HG03139 (cell line): ENCODE measurements around the gene ENDOG.
"Not testable (repeated sequence)": the region's sequence is repeated elsewhere in the genome, so short reads cannot be mapped to it uniquely, and the experiment has no call there.

Experiments used
- ATAC-seq: cut with Tn5 transposase; IDR thresholded peaks from one replicate; pipeline ENCODE4 v1.9.1; 2021; ENCODE audit not compliant: unreplicated experiment

ENDOG gene

DNA sequence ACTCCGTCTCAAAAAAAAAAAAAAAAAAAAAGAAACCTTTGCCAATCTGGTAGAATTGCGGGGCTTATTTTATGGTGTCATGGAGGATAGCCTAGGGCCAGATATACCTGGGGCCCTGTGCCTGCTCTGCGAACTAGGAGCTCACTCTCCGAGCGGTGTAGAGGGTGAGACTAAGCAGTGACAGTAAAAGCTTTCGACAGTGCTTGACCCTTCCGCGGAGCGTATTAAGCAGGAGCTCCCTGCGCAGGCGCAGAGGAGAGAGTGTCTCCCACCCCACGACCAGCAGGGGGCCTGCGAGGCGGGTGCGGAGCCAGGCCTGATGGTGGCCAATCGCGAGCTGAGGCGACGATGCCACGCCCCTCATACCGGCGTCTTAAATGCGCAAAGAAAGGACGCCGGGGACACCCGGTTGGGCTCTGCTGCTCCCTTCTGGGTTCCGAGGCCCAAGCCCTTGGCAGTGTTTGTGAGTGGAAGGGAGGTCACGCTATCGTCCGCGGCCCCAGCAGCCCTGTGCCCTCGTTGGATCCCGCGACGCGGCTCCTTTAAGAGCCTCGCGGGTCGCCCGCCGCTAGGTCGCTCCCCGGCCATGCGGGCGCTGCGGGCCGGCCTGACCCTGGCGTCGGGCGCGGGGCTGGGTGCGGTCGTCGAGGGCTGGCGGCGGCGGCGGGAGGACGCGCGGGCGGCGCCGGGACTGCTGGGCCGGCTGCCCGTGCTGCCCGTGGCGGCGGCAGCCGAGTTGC lies at the start of gene ENDOG:
TSS of gene ENDOG (plus strand) at position 402 of the 740 bp plus-strand sequence. CDS start at position 587, 185 bp downstream.
- ATAC-seq = peak; percentile 85

DNA sequence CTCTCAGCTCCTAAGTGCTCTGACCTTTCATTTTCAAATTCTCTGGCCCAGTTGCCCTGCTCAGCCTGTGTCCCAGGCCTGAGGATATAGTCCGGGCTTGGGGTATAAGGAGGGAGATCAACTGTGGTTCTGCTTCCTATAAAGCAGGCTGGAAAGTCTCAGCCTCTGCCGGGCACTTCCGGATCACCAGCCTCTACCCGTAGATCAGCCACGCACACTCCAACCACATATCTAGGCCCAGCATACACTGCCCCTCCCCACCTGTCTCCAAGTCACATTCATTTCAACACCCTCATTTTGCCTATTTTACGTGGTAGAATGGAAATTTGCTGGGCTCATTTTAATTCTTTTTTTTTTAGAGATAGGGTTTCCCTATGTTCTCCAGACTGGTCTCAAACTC lies 49.7 kb upstream of the ENDOG start:
- ATAC-seq = no peak

DNA sequence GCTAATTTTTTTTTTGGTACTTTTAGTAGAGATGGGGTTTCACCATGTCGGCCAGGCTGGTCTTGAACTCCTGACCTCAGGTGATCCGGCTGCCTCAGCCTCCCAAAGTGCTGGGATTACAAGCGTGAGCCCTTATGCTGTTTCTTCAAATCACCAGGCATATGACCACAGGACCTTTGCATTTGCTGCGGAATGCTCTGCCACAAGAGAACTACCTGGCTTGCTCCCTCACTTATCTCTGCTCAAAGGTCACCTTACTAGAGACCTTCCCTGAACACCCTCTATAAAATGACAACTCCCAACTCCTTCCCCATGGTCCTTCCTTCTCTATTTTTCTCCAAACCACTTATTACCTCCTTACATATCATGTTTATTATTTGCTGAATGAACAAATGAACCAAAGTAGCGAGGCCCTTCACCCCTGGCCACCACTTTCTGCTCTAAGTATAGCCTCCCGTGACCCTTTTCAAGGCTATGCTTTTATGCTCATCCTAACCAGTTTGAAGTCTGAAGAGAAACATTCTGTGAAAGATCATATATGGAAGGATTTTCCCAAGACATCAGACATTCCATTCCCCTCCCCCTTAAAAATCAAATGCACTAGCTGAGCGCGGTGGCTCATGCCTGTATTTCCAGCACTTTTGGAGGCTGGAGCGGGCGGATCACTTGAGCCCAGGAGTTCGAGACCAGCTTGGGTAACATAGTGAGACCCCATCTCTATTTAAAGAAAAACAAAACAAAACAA lies 47.8 kb upstream of the ENDOG start:
- no peak for ATAC-seq

DNA sequence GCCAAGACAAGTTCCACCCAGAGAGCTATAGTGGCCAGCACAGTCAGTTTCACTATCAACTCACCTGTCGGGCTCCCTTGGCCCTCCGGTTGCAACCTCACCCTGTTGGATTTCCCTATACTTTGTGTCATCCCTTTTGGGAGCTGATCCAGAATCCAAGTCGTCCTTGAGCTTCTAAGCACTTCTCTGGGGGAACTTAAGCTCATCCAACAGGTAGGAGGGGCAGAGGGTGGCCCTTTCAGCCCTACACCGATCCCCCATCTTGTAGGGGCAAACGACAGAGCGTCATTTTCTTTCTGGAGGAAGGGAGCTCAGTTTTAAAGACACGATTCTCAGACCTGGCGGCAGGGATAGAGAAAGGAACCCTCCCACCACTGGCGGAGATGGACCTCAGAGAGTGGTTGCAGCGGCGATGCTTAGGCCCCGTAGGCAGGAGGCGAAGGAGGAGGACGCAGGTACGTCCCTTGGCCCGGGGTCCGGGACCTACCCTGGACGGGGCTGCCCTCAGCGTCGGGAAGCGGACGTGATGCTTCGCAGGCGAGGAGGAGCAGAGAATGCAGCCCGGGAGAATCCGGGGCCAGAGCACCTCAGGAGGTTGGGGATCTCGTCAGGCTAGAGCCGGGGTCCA lies 47.1 kb upstream of the ENDOG start:
- no peak for ATAC-seq

DNA sequence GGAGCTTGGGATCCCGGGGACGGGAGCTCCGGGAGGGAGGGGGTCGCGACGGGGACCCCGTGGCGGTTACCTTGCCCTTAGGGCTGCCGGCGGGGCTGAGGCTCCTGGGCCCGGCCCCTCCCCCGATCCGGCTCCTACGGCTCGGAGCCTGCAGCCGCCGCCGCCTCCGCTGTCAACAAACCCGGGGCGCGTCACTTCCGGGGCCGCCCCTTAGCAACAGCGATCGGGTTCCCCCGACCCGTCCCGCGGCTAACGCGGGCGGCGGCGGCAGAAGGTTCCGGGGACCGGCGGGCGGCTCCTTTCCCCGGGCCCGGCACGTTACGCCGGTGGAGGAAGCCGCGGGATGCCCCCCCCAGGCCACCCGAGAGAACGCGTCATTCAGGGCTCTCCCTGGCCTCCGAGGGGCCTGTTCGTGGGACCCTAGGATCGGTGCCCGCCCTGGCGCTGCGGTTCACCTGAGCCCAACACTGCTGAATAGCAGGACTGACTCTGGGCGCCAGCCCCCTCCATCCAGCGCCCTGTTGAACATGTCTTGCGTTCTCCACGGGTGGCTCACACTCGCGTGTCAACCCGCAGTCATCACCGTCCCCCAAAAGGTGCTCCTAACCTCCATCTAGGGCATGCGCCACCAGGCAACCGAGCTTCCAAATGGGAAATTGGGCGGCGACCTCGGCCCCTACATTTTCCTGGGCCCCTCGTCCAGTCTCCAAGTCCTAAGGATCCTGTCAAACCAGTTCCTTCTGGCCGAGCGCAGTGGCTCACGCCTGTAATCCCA lies 46.4 kb upstream of the ENDOG start, which contains the start of gene ZER1:
TSS of gene ZER1 (minus strand) at position 183 of the 775 bp plus-strand sequence. CDS start 16,362 bp downstream, outside the sequence.
- peak; percentile 86 for ATAC-seq

DNA sequence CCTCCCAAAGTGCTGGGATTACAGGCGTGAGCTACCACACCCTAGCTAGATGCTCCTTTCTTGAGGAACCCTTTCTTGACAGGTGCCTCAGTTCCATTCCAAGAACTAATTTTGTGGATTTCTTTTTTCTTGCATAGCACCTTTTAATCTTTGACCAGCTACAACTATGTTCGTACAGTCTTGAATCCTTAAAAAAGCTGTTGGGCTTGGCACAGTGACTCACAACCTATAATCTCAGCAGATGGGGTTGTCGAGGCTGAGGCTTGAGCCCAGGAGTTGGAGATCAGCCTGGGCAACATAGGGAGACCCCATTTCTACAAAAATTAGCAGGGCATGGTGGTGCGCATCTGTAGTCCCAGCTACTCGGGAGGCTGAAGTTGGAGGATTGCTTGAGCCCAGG lies 45.3 kb upstream of the ENDOG start:
- no peak for ATAC-seq

DNA sequence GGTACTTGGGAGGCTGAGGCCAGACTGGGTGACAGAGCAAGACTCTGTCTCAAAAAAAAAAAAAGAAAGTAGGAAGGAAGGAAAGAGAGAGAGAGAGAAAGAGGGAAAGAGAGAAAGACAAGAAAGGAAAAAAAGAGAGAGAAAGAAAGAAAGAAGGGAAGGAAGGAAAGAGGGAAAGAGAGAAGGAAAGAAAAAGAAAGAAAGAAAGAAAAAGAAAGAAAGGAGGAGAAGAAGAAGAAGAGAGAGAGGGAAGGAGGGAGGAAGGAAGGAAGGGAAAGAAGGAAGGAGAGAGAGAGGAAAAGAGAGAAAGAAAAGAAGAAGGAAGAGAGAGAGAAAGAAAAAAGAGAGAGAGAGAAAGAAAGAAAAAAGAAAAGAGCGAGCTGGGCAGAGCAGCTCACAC lies 43.5 kb upstream of the ENDOG start:
- ATAC-seq = no peak

DNA sequence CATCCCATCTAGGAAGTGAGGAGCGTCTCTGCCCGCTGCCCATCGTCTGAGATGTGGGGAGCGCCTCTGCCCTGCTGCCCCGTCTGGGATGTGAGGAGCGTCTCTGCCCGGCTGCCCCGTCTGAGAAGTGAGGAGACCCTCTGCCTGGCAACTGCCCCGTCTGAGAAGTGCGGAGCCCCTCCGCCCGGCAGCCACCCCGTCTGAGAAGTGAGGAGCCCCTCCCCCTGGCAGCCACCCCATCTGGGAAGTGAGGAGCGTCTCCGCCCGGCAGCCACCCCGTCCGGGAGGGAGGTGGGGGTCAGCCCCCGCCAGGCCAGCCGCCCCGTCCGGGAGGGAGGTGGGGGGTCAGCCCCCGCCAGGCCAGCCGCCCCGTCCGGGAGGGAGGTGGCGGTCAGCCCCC lies 38.2 kb upstream of the ENDOG start:
- ATAC-seq = not testable (repeated sequence)

DNA sequence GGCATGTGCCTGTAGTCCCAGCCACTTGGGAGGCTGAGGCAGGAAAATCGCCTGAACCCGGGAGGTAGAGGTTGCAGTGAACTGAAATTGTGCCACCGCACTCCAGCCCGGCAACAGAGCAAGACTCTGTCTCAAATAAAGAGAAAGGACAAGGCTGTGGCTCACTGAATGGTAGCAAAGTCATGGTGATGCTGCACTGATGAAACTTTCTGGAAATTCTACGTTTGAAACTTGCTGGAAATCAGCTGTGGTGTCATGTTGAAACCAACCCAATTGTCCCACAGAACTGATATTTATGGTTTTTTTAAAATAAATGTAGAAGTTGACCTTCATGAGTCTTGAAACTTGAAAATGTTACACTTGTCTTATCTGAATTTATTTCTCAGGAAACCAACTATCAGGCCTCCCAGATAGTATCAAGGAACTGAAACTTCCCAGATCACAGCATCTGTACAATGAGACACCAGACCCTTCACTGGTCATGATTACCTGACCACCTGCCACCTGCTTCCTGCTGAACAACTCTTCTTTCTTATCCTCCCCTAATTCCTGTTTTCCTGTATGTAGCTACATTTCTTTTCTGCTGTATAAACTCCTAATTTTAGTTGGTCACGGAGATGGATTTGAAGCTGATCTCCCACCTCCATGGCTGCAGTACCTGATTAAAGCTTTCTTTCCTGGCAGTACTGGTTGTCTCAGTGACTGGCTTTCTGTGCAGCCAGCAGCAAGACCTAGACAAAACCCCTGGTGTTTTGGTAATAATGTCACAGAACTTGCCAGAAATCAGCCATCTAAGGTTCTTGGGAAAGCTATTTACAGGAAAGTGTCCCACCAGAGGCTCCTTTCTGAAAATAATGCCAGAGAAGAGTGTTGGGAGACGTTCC lies 36.9 kb upstream of the ENDOG start:
- no peak for ATAC-seq

DNA sequence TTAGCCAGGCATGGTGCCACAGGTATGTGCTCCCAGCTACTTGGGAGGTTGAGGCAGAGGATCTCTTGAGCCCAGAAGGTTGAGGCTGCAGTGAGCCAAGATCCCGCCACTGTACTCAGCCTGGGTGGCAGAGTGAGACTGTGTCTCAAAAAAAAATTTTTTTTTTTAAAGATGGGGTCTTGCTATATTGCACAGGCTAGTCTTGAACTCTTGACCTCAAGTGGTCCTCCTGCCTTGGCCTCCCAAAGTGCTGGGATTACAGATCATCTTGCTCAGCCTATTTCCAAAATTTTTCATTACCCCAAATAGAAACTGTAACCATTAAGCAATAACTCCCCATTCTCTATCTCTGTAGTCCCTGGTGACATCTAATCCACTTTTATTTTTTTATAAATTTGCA lies 35.6 kb upstream of the ENDOG start:
- ATAC-seq = no peak

DNA sequence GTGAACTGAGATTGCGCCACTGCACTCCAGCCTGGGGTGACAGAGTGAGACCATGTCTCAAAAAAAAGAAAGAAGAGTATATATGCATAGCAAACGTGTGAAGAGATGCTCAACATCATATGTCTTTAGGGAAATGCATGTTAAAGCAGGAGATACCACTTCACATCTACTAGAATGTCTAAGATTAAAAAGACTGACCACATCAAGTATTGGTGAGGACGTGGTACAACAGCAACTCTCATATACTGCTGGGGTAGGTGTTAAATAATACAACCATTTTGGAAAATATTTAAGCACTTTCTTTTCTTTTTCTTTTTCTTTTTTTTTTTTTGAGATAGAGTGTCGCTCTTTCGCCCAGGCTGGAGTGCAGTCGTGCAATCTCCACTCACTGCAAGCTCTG lies 32.9 kb upstream of the ENDOG start:
- no peak for ATAC-seq

DNA sequence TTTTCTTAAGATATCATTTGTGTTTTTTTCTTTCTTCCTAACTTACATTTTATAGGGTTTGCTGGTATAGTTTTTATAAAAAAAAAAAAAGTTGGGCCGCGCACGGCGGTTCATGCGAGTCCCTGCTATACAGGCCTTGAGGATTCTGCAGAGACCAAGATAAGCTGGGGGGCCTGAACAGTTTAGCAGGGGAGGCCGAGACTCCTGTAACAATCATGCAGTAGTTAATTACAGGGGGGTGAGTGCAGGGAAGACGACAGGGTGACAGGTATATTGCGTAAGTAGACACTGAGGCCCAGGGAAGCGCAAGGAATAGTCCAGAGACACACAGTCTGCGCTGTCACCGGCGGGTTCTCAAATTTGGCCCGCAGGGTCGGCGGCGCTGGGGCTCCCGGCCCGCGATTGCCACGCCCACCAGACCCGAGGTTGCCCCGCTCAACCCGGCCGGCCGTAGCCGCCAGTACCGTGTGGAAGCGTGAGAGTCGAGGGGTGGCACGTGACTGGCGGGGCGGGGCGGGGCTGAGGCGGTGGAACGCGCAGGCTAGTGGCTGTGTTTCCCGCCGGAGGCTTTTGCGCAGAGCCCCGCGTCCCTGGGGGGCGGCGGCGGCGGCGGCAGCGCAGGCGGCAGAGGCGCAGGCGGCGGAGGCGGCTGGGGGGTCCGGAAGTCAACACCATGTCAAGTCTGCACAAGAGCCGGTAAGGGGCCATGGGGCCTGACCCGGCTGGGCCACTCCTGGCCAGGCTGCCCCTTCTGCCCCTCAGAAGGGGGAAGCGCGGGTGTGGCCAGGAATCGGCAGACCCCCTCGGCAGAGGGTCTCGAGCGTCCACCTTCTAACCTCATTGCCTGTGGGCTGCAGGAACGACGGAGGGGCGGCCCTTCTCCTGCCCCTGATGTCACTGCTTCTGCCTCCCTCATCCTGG lies 31.4 kb upstream of the ENDOG start, which contains the start of gene TBC1D13:
TSS of gene TBC1D13 (plus strand) at position 573 of the 921 bp plus-strand sequence. CDS start at position 674, 101 bp downstream.
- peak; percentile 86 for ATAC-seq

DNA sequence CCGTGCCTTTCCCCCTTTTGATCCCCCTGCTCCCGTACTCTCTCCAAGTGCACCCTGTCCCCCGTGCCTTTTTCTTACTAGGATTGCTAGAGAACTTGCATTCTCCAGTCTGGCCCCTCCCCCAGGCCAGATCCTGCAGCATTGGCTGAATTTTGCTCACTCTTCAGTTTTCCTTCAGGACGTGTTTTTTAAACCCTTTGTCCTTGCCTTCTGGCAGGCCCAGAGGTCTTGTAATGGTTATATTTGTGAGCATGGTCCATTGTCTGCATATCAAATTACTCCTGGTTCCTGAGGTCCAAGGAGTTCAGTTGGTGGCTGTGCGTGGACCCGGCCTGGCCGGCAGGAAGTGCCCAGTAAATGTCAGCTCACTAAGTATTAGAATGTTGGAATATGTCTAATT lies 30.6 kb upstream of the ENDOG start:
- no peak for ATAC-seq

DNA sequence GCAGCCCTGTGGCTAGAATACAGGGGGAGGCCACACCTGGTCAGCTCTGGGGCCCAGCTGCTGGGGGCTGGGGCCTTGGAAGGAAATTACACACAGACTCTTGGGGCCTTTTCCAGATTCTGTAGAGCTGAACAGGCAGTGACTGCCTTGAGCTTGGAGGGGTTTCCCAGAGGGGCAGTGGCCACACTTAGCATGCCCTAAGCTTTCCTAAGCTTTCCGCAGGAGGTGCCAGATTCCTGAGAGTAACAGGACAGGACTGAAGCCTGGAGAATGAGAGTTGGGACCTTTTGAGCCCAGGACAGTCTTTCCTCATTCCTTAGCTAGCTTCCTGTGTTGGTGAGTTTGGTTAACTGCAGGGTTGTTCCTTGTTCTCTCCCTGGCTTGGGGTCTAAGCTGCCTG lies 29.9 kb upstream of the ENDOG start:
- no peak for ATAC-seq

DNA sequence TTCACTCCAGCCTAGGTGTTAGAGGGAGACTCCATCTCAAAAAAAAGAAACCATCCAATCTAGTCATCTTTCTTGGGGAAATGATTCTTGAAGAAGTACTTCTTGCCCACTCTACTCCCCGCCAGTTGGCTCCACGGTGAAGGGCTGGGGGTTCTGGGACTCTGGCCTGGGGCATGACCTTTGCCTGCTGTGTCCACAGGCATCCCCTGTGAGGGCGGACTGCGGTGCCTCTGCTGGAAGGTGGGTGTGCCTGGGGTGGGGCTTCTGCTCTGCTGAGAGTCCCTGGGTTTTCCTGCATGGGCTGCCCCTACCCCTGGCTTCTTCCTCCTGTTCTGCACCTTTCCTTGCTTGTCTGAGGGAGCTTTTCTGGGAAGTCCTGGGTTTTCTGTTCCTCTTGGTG lies 27.8 kb upstream of the ENDOG start:
- ATAC-seq = no peak

DNA sequence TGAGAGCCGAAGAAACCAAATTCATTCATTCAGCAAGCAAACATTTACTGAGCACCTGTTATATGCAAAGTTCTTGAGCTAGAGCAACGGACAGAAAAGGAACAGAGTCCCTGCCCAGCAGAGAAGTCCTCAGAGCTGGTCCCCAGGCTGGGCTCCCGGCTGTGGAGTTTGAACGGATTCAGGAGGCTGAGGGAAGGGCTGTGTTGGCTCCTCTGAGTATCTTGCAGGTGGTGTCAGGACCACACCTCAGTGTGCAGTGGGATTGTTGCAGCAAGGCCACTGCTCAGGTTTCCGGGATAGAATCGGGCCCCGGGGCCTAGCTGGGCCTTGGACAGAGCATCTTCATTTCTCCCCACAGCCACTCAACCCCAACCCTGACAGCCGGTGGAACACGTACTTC lies 26.2 kb upstream of the ENDOG start:
- ATAC-seq = no peak

DNA sequence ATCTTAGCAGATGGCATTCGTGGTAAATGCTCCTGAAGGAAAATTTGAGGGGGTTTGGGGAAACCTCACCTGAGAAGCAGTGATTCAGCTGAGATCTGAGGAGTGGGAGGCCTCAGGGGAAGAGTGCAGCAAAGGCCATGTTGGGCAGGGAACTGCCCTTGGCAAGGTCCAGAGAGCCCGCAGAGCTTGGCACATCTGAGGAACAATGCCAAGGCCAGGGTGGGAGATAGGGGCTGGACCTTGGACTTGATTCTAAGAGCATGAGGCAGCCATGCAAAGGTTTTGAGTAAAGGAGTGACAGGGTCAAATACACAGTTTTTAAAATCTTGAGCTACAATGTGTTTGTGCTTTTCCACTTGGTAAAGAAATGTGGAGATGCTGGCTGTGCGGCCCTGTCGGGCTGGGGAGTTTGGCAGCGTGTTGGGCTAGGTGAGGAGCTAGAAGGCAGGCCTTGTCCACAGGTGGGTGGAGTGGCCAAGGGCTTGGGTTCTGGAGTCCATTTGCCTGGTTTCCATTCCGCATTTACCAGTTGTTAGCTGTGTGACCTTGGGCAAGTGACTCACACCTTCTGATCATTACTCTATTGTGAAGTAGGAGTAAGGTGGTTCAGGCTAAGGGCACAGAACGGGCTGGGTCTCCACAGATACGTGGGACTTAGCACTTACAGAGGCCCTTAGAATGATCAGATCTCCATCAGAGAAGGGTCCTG lies 25.2 kb upstream of the ENDOG start:
- no peak for ATAC-seq

DNA sequence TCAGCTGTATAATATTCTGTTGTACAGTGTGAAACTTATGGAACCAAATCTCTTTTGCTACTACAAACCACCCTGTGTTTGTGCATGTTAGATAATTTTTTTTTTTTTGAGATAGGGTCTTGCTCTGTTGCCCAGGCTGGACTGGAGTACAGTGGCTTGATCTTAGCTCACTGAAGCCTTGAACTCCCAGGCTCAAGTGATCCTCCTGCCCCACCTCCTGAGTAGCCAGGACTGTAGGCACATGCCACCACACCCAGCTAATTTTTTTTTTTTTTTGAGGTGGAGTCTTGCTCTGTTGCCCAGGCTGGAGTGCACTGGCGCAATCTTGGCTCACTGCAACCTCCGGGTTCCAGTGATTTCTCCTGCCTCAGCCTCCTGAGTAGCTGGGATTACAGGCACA lies 23.3 kb upstream of the ENDOG start:
- ATAC-seq = not testable (repeated sequence)
